ENCODE data around the gene SIPA1L3.

DNA sequence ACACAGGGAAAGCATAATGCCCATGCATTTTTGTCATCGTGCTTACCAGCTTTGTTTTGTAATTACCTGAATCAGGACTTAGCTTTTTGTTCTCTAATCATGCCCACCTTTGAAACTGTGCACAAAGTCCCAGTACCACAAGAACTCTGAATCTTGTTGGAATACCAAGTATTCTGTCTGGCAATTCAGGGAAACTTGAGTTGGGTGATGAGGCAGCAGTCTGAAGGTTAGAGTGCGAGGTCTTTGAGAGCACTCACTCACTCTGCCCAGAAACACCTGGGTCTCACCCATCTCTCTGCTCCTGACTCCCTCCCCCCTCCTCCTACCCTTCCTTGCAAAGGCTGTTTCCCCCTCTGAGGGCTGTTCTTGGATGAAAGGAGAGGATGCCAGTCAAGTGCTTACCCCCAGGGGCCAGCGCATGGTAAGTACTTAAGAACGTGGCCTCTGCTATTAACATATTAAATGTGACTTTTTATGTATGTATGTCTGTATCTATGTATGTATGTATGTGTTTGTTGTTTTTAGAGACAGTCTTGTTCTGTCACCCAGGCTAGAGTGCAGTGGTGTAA is 22.4 kb downstream of the SIPA1L3 start:
- TF ChIP-seq, protein P1, sequence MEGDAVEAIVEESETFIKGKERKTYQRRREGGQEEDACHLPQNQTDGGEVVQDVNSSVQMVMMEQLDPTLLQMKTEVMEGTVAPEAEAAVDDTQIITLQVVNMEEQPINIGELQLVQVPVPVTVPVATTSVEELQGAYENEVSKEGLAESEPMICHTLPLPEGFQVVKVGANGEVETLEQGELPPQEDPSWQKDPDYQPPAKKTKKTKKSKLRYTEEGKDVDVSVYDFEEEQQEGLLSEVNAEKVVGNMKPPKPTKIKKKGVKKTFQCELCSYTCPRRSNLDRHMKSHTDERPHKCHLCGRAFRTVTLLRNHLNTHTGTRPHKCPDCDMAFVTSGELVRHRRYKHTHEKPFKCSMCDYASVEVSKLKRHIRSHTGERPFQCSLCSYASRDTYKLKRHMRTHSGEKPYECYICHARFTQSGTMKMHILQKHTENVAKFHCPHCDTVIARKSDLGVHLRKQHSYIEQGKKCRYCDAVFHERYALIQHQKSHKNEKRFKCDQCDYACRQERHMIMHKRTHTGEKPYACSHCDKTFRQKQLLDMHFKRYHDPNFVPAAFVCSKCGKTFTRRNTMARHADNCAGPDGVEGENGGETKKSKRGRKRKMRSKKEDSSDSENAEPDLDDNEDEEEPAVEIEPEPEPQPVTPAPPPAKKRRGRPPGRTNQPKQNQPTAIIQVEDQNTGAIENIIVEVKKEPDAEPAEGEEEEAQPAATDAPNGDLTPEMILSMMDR (IDR thresholded peaks at IDR 0.05; ENCODE audit: poor library complexity), result no peak
- no peak for TF ChIP-seq EZH2 (IDR thresholded peaks at IDR 0.05; ENCODE audit: borderline replicate concordance)
